NCI-H1694 treated with DMSO at 0.1 percent for 48 hours (cell line): ENCODE results near the gene PAIP2.

Source experiments
- DNase-seq: peaks from one replicate; lab custom pipeline; 2025; lab: John Stamatoyannopoulos, UW

The PAIP2 gene

GRCh38 chr5:139410993-139411828 lies 69.6 kb downstream of the PAIP2 start:
- no peak for DNase-seq

- DNase-seq = no peak
Observed at GRCh38 chr5:139413153-139413552, 71.5 kb downstream of the PAIP2 start.

DNA sequence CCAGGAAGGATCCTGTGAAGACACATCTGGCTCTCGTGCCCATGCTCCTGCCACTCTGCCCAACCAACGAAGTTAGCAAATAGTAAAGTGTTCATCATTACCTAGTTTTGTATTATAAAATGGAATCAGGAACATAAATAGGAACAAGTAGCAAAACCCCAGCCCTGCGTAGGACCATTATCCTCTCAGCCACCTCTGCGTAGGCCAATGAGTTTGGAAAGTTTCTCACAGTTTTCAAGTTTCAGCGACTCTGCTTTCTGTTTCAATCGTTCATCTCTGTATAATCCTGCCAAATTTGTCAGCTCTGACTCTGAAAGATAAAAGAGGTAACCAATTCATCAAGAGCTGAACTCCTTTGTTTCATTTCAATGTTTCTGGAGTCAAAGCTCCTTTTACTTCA lies 72.3 kb downstream of the PAIP2 start:
- DNase-seq = no peak

DNA sequence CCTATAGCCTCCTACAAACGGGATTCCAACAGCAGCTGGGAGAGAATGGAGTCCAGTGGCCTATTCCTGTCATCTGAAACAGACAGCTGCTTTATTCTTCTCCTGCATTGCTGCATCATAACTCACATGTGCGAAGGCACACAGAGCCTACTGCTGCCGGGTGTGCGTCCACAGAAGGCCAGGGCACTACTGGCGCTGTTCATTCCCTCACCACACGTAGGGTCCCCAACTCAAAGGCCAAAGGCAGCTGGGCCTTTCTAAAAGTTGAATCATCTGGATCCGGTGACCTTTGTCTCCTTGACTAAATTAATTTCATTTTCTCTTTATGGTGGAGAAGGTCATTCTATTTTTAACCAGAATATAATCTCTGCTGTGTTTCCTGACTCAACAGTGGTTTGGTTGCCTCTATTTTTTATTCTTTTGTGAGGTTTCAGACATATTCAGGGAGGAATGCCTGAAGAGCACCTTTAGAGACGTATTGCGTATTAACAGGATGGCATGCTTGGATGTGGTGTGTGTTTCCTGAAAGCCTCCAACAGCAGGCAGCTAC lies 73.0 kb downstream of the PAIP2 start:
- peak; percentile 24 for DNase-seq

GRCh38 chr5:139415221-139415861 lies 73.7 kb downstream of the PAIP2 start:
- DNase-seq = peak; percentile 77

GRCh38 chr5:139415869-139416268 lies 74.2 kb downstream of the PAIP2 start:
- no peak for DNase-seq

- no peak for DNase-seq
Observed at GRCh38 chr5:139416651-139417050, 75.0 kb downstream of the PAIP2 start.

- peak; percentile 62 for DNase-seq
Observed at GRCh38 chr5:139417214-139417613, 75.6 kb downstream of the PAIP2 start.

GRCh38 chr5:139418793-139419192 lies 77.1 kb downstream of the PAIP2 start:
- no peak for DNase-seq
